Sigmoid colon (tissue), 7 donors: ENCODE measurements around the gene RSRP1. TPM values are rescaled to one million over a fixed set of nuclear protein-coding genes. Genes with fewer than 3 reads are reported as not detected.

ENCODE experiments used
- DNase-seq: peaks from one replicate; pipeline ENCODE4 v3.0.0-alpha.2; 2019
- H3K27ac ChIP-seq, 4 donors: fragments of 200-600 bp; sonication (generic); one replicate each; pipeline ENCODE4 v1.5.1; 2016 to 2019; ENCODE audit warnings: mild to moderate bottlenecking in 1 of 4
- H3K27me3 ChIP-seq, 3 donors: fragments of 200-600 bp; sonication (generic); one replicate each; pipeline ENCODE4 v1.5.1; 2019; ENCODE audit warnings: mild to moderate bottlenecking in 1 of 3
- H3K36me3 ChIP-seq, 4 donors: fragments of 200-600 bp; sonication (generic); one replicate each; pipeline ENCODE4 v1.5.1; 2016 to 2019
- H3K4me1 ChIP-seq, 4 donors: fragments of 200-600 bp; sonication (generic); one replicate each; pipeline ENCODE4 v1.5.1; 2017 to 2019
- H3K4me3 ChIP-seq, 4 donors: fragments of 200-600 bp; sonication (generic); one replicate each; pipeline ENCODE4 v1.5.1; 2017 to 2019; ENCODE audit warnings: mild to moderate bottlenecking in 2 of 4, moderate library complexity in 1 of 4
- H3K9me3 ChIP-seq, 4 donors: fragments of 200-600 bp in 3 of 4; sonication (generic) in 3 of 4; one replicate each; pipeline versions ENCODE4 v1.5.1 to v1.6.1; 2013 to 2019
- EP300 ChIP-seq, 4 donors: sonication (generic); formaldehyde crosslinking; IDR thresholded peaks; one replicate each; pipeline ENCODE4 v1.6.1; 2017; ENCODE audit warnings: antibody characterized with exemption in 4 of 4
- POLR2A ChIP-seq, 2 donors: fragments of 450-650 bp; IDR thresholded peaks; one replicate each; pipeline ENCODE4 v1.6.1; 2016; ENCODE audit warnings: antibody characterized with exemption in 2 of 2, mild to moderate bottlenecking in 2 of 2, moderate library complexity in 2 of 2
- POLR2AphosphoS5 ChIP-seq, 4 donors: sonication (generic); formaldehyde crosslinking; IDR thresholded peaks; one replicate each; pipeline ENCODE4 v1.6.1; 2017; ENCODE audit warnings: antibody characterized with exemption in 4 of 4
- WGBS, 2 donors: extraction: QIAGEN DNeasy Blood & Tissue Kit; methylation state at CpG; one replicate each; pipeline ENCODE4 v1.1.7; 2013; 5-methylcytosine and 5-hydroxymethylcytosine counted together
- intact Hi-C: fragments of 100-400 bp; cut with DNase I; formaldehyde crosslinking; loops from one replicate; pipeline ENCODE4 v1.15.1; 2023
- polyA plus RNA-seq, 3 donors: library from polyadenylated mRNA; stranded (reverse); fragments of 200-250 nt; gene quantifications; one replicate each; pipeline ENCODE4 v1.2.3, GENCODE V29; 2013
- total RNA-seq, 4 donors: library from RNA; depleted of rRNA; stranded (reverse); fragments of >200 nt; gene quantifications; one replicate each; pipeline ENCODE4 v1.1.0, GENCODE V29; 2016
- TF ChIP-seq, protein P1 (sequence below), 4 experiments: fragments of 450-650 bp in 3 of 4; fragments of 200-600 bp in 1 of 4; IDR thresholded peaks; one replicate each; pipeline ENCODE4 v1.5.1; 2016 to 2019; ENCODE audit warnings: antibody characterized with exemption in 4 of 4, mild to moderate bottlenecking in 3 of 4, moderate library complexity in 2 of 4
- donor health status: healthy with polysubstance abuse.
- donor health status: Bipolar disorder and iron deficiency.
- donor health status: healthy.

RSRP1 gene
- total and polyA plus RNA-seq, 7 donors = 15.5 to 134 (median 77.1) TPM

- no peak for DNase-seq
- H3K9me3 ChIP-seq = no peaks in the 10 kb centered on the region
- no peaks in the 10 kb centered on the region for H3K4me1 ChIP-seq
- H3K4me3 ChIP-seq = no peak overlapping the region
- TF ChIP-seq POLR2AphosphoS5 (IDR thresholded peaks at IDR 0.05) (no peak), EP300 (IDR thresholded peaks at IDR 0.05) (no peak), POLR2A (IDR thresholded peaks at IDR 0.05) (no peak)
- TF ChIP-seq, protein P1, sequence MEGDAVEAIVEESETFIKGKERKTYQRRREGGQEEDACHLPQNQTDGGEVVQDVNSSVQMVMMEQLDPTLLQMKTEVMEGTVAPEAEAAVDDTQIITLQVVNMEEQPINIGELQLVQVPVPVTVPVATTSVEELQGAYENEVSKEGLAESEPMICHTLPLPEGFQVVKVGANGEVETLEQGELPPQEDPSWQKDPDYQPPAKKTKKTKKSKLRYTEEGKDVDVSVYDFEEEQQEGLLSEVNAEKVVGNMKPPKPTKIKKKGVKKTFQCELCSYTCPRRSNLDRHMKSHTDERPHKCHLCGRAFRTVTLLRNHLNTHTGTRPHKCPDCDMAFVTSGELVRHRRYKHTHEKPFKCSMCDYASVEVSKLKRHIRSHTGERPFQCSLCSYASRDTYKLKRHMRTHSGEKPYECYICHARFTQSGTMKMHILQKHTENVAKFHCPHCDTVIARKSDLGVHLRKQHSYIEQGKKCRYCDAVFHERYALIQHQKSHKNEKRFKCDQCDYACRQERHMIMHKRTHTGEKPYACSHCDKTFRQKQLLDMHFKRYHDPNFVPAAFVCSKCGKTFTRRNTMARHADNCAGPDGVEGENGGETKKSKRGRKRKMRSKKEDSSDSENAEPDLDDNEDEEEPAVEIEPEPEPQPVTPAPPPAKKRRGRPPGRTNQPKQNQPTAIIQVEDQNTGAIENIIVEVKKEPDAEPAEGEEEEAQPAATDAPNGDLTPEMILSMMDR (IDR thresholded peaks at IDR 0.05) = no peak
- no peaks in the 10 kb centered on the region for H3K27me3 ChIP-seq
- no peak overlapping the region for H3K27ac ChIP-seq
- H3K36me3 ChIP-seq = peaks cover 18 to 55% (median 38%) of the 10 kb centered on the region in 4 donors
- 78 to 94% methylated on average over 9 of the region's 9 CpGs for WGBS, 2 donors
- intact Hi-C loops = no loop called here
Observed at GRCh38 chr1:25219661-25220251, 27.5 kb downstream of the RSRP1 start.

DNA sequence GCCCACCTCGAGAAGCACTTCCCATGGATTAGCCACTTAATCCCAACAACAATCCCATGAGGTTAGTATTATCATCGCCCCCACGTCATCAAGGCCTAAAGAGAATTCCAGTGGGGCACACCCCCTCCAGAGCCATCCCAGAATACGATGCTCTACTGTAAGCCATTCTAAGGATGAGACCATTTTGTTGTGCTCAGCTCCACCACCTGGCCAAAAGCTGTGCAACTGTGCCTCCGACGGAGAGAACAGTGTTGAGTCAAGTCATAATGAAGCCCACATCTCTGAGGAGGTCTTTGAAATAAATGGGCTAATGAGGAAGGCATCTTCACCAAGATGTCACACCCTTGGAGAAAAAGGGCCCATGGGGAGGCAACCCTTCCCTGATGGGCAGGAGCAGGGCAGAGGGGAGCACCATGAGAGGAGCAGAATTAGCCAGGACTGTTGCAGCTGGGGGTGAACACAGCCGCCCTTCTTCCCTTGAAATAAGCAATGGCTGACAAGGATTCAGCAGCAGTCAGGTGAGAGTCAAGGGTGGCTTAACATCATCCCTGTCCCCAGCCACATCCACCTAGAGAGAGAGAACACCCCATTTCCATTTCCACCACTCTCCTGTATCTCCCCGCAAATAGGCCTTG lies 29.5 kb downstream of the RSRP1 start:
- Histone ChIP-seq H3K27ac (no peak overlapping the region), H3K4me1 (no peaks in the 10 kb centered on the region), H3K36me3 (peaks cover 3 to 35% (median 18%) of the 10 kb centered on the region in 4 donors), H3K9me3 (no peaks in the 10 kb centered on the region), H3K4me3 (no peak overlapping the region), H3K27me3 (no peaks in the 10 kb centered on the region)
- intact Hi-C loops = no loop called here
- WGBS, 2 donors = 87 to 92% methylated on average over 8 of the region's 8 CpGs
- TF ChIP-seq POLR2A (IDR thresholded peaks at IDR 0.05) (no peak), EP300 (IDR thresholded peaks at IDR 0.05) (no peak), POLR2AphosphoS5 (IDR thresholded peaks at IDR 0.05) (no peak)
- TF ChIP-seq, protein P1 (IDR thresholded peaks at IDR 0.05) = no peak
- DNase-seq = no peak

GRCh38 chr1:25217015-25217414 lies 30.2 kb downstream of the RSRP1 start:
- Histone ChIP-seq H3K36me3 (peaks cover 0 to 28% (median 12%) of the 10 kb centered on the region in 4 donors), H3K9me3 (no peaks in the 10 kb centered on the region), H3K27me3 (no peaks in the 10 kb centered on the region), H3K4me1 (no peaks in the 10 kb centered on the region), H3K27ac (no peak overlapping the region), H3K4me3 (no peak overlapping the region)
- intact Hi-C loops = no loop called here
- DNase-seq = no peak
- 83 to 95% methylated on average over 3 of the region's 3 CpGs for WGBS, 2 donors
- TF ChIP-seq POLR2AphosphoS5 (IDR thresholded peaks at IDR 0.05) = no peak
- TF ChIP-seq, protein P1 (IDR thresholded peaks at IDR 0.05) = no peak
- no peak for TF ChIP-seq EP300 (IDR thresholded peaks at IDR 0.05)

GRCh38 chr1:25216123-25216522 lies 31.1 kb downstream of the RSRP1 start:
- DNase-seq = no peak
- H3K9me3 ChIP-seq = no peaks in the 10 kb centered on the region
- intact Hi-C loops = no loop called here
- H3K27me3 ChIP-seq = peaks cover 0 to 5% (median 0%) of the 10 kb centered on the region in 3 donors
- 49 to 88% methylated on average over 4 of the region's 4 CpGs for WGBS, 2 donors
- no peak overlapping the region for H3K27ac ChIP-seq
- no peaks in the 10 kb centered on the region for H3K4me1 ChIP-seq
- peaks cover 0 to 19% (median 5%) of the 10 kb centered on the region in 4 donors for H3K36me3 ChIP-seq
- H3K4me3 ChIP-seq = no peak overlapping the region
- TF ChIP-seq POLR2AphosphoS5 (IDR thresholded peaks at IDR 0.05) = no peak
- TF ChIP-seq POLR2A (IDR thresholded peaks at IDR 0.05) = no peak
- TF ChIP-seq EP300 (IDR thresholded peaks at IDR 0.05) = no peak
- TF ChIP-seq, protein P1 (IDR thresholded peaks at IDR 0.05) = no peak
